CD14-positive monocyte (primary cell): Measurements from ENCODE around the gene FOXA3. TPM values are rescaled to one million over a fixed set of nuclear protein-coding genes. Genes with fewer than 3 reads are reported as not detected.

Experiments used
- DNase-seq, 3 donors: peaks; one replicate each; pipeline ENCODE4 v3.0.0-alpha.2; 2011 to 2022
- H2AFZ ChIP-seq: 2 replicates; pipeline ENCODE4 v1.6.0; 2012; ENCODE audit warnings: mild to moderate bottlenecking, low read depth, low read length, inconsistent platforms; ENCODE audit not compliant: insufficient read depth, poor library complexity, severe bottlenecking
- H3K27ac ChIP-seq, 2 donors: 1 replicate in 1 of 2; 2 replicates in 1 of 2; pipeline ENCODE4 v1.5.1; 2012 to 2013; ENCODE audit warnings: low read length in 2 of 2, control low read depth in 1 of 2, inconsistent platforms in 1 of 2, low read depth in 1 of 2, mild to moderate bottlenecking in 1 of 2
- H3K27me3 ChIP-seq, 2 donors: one replicate each; pipeline versions ENCODE4 v1.6.0 to v1.6.1; 2011 to 2013; ENCODE audit warnings: low read length in 2 of 2; ENCODE audit not compliant: control insufficient read depth in 2 of 2, insufficient read depth in 2 of 2
- H3K36me3 ChIP-seq, 2 donors: replicated peaks in 1 of 2; 1 replicate in 1 of 2; 2 replicates in 1 of 2; pipeline versions ENCODE4 v1.5.1 to v1.6.1; 2012 to 2013; ENCODE audit warnings: low read length in 2 of 2, control low read depth in 1 of 2, inconsistent platforms in 1 of 2, mild to moderate bottlenecking in 1 of 2; ENCODE audit not compliant: insufficient read depth in 2 of 2, control insufficient read depth in 1 of 2
- H3K4me1 ChIP-seq, 2 donors: 1 replicate in 1 of 2; 2 replicates in 1 of 2; pipeline versions ENCODE4 v1.5.1 to v1.6.1; 2012 to 2013; ENCODE audit warnings: low read length in 2 of 2, control low read depth in 1 of 2, inconsistent platforms in 1 of 2, mild to moderate bottlenecking in 1 of 2, moderate library complexity in 1 of 2; ENCODE audit not compliant: insufficient read depth in 2 of 2, control insufficient read depth in 1 of 2
- H3K4me2 ChIP-seq: replicated peaks from 2 replicates; pipeline ENCODE3; 2012; ENCODE audit warnings: low read length, moderate library complexity, mild to moderate bottlenecking; ENCODE audit not compliant: poor library complexity, severe bottlenecking; ENCODE audit errors: extremely low read depth
- H3K4me3 ChIP-seq, 3 experiments: fragments of 200-600 bp in 1 of 3; sonication (generic) in 1 of 3; replicated peaks in 1 of 3; 1 replicate in 2 of 3; 2 replicates in 1 of 3; pipeline ENCODE4 v1.5.1; 2011 to 2013; ENCODE audit warnings: low read length in 3 of 3, mild to moderate bottlenecking in 3 of 3, control low read depth in 2 of 3, low read depth in 2 of 3, inconsistent platforms in 1 of 3, moderate library complexity in 1 of 3
- H3K79me2 ChIP-seq: 2 replicates; pipeline ENCODE4 v1.6.0; 2012; ENCODE audit warnings: mild to moderate bottlenecking, control low read depth, inconsistent platforms, low read length, moderate library complexity; ENCODE audit not compliant: insufficient read depth
- H3K9ac ChIP-seq: 2 replicates; pipeline ENCODE4 v1.6.0; 2017; ENCODE audit warnings: low read length, mild to moderate bottlenecking; ENCODE audit not compliant: insufficient read depth, poor library complexity, severe bottlenecking
- H3K9me3 ChIP-seq, 2 donors: replicated peaks in 1 of 2; 1 replicate in 1 of 2; 2 replicates in 1 of 2; pipeline versions ENCODE4 v1.5.1 to v1.6.1; 2012 to 2013; ENCODE audit warnings: low read length in 2 of 2, control low read depth in 1 of 2; ENCODE audit not compliant: control insufficient read depth in 1 of 2, insufficient read depth in 1 of 2
- H4K20me1 ChIP-seq: 2 replicates; pipeline ENCODE4 v1.6.0; 2012; ENCODE audit warnings: mild to moderate bottlenecking, low read length, control low read depth, moderate library complexity; ENCODE audit not compliant: insufficient read depth
- H3K27ac Mint-ChIP-seq, 7 donors: one replicate each; pipeline ENCODE4 v1.8.0; 2020; ENCODE audit warnings: mild to moderate bottlenecking in 7 of 7, mixed read lengths in 7 of 7, moderate library complexity in 6 of 7, inconsistent platforms in 2 of 7
- H3K27me3 Mint-ChIP-seq, 3 donors: one replicate each; pipeline ENCODE4 v1.8.0; 2021 to 2022; ENCODE audit warnings: low read depth in 3 of 3, mild to moderate bottlenecking in 3 of 3, mixed read lengths in 3 of 3, moderate library complexity in 3 of 3, inconsistent platforms in 1 of 3
- H3K36me3 Mint-ChIP-seq, 2 donors: one replicate each; pipeline ENCODE4 v1.8.0; 2020; ENCODE audit warnings: mixed read lengths in 2 of 2, inconsistent platforms in 1 of 2, mild to moderate bottlenecking in 1 of 2
- H3K4me1 Mint-ChIP-seq: one replicate; pipeline ENCODE4 v1.8.0; 2020; ENCODE audit warnings: mild to moderate bottlenecking, mixed read lengths
- H3K4me3 Mint-ChIP-seq, 2 donors: one replicate each; pipeline ENCODE4 v1.8.0; 2020; ENCODE audit warnings: mild to moderate bottlenecking in 2 of 2, mixed read lengths in 2 of 2, moderate library complexity in 1 of 2
- H3K9me3 Mint-ChIP-seq, 7 donors: one replicate each; pipeline ENCODE4 v1.8.0; 2020 to 2022; ENCODE audit warnings: mixed read lengths in 7 of 7, mild to moderate bottlenecking in 6 of 7, moderate library complexity in 6 of 7, inconsistent platforms in 2 of 7
- WGBS: methylation state at CpG from one replicate; pipeline ENCODE4 v1.1.5; 2013; ENCODE audit warnings: missing lambda C conversion rate; ENCODE audit not compliant: insufficient coverage; 5-methylcytosine and 5-hydroxymethylcytosine counted together
- intact Hi-C, 2 donors: fragments of 100-400 bp; cut with micrococcal nuclease; formaldehyde crosslinking; loops; one replicate each; pipeline versions ENCODE4 v1.15.0 to v1.15.1; 2023
- polyA plus RNA-seq, 3 donors: library from polyadenylated mRNA; depleted of rRNA in 1 of 3; unstranded in 2 of 3; stranded (reverse) in 1 of 3; fragments of 300-500 nt in 2 of 3; fragments of >200 nt in 1 of 3; fragmentation: Illumina TruSeq in 2 of 3; gene quantifications; 1 replicate in 2 of 3; 2 replicates in 1 of 3; pipeline ENCODE4 v1.2.3, GENCODE V29; 2012 to 2021
- TF ChIP-seq, protein P1 (sequence below): fragments of 200-600 bp; IDR thresholded peaks from one replicate; pipeline ENCODE4 v1.8.0; 2022; ENCODE audit warnings: antibody characterized with exemption, mild to moderate bottlenecking

FOXA3 gene
- polyA plus RNA-seq, 3 donors = not detected

DNA sequence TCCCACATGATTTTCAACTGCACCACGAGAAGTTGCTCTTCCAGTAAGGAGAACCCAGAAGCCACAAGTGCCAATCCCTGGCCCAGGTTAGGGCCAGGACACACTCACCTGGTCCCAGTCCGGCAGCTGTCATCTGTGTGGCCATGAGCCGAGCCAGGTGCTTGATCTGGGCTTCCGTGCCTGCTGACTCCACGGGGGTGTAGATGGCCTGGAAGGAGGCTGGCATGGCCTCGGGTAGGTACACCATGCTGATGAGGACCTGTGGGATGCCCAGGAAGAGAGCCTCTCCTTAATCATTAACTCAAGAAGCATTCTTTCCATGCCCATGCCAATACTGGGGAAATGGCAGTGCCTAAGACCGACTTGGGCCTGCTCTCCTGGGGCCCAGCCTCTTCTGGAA lies 29.2 kb upstream of the FOXA3 start:
- Histone ChIP-seq H3K9me3 (no peaks in the 10 kb centered on the region), H3K36me3 (peaks cover 87 to 99% of the 10 kb centered on the region in 2 donors), H3K27ac (no peak overlapping the region), H3K27me3 (no peaks in the 10 kb centered on the region), H3K79me2 (no peaks in the 10 kb centered on the region), H3K4me1 (no peaks in the 10 kb centered on the region), H4K20me1 (peaks cover 15% of the 10 kb centered on the region), H3K4me3 (no peak overlapping the region), H3K9ac (no peak overlapping the region), H2AFZ (no peak overlapping the region), H3K4me2 (no peak overlapping the region)
- Mint-ChIP-seq H3K36me3 (peaks cover 79 to 100% of the 10 kb centered on the region in 2 donors), H3K4me3 (no peak overlapping the region), H3K27me3 (peaks cover 0 to 3% (median 0%) of the 10 kb centered on the region in 3 donors), H3K27ac (no peak overlapping the region), H3K4me1 (no peaks in the 10 kb centered on the region), H3K9me3 (peaks cover 0 to 4% (median 0%) of the 10 kb centered on the region in 7 donors)
- intact Hi-C loops = no loop called here
- DNase-seq = no peak
- TF ChIP-seq, protein P1, sequence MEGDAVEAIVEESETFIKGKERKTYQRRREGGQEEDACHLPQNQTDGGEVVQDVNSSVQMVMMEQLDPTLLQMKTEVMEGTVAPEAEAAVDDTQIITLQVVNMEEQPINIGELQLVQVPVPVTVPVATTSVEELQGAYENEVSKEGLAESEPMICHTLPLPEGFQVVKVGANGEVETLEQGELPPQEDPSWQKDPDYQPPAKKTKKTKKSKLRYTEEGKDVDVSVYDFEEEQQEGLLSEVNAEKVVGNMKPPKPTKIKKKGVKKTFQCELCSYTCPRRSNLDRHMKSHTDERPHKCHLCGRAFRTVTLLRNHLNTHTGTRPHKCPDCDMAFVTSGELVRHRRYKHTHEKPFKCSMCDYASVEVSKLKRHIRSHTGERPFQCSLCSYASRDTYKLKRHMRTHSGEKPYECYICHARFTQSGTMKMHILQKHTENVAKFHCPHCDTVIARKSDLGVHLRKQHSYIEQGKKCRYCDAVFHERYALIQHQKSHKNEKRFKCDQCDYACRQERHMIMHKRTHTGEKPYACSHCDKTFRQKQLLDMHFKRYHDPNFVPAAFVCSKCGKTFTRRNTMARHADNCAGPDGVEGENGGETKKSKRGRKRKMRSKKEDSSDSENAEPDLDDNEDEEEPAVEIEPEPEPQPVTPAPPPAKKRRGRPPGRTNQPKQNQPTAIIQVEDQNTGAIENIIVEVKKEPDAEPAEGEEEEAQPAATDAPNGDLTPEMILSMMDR = no peak
- WGBS = 100% methylated on average over 6 of the region's 7 CpGs

DNA sequence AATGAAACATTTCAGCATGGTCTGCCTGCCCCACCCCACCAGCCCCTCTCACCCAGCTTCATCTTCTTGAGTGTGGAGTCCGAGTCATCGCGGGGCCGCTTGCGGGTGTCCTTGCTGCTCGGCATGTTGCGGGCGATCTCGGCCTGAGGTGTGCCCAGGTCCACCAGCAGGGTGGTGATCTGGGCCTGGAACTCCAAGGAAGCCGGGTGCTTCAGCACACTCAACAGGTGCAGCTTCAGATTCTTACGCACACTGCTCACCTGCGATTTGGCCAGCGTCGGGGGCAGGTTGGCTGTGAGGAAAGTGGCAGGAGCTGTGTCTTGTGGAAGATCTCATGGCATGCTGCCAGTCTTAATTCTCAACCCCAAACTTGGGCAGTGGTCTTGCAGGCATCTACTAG lies 21.9 kb upstream of the FOXA3 start:
- H3K4me3 ChIP-seq = no peak overlapping the region
- no peak overlapping the region for H2AFZ ChIP-seq
- no peaks in the 10 kb centered on the region for H3K27me3 ChIP-seq
- DNase-seq = no peak
- peaks cover 85 to 98% of the 10 kb centered on the region in 2 donors for H3K36me3 ChIP-seq
- no peak overlapping the region for H3K9ac ChIP-seq
- intact Hi-C loops = no loop called here
- H3K4me2 ChIP-seq = no peak overlapping the region
- no peaks in the 10 kb centered on the region for H3K4me1 Mint-ChIP-seq
- no peak overlapping the region for H3K4me3 Mint-ChIP-seq
- 100% methylated on average over 9 of the region's 14 CpGs for WGBS
- no peak overlapping the region for H3K27ac ChIP-seq
- H3K9me3 ChIP-seq = no peaks in the 10 kb centered on the region
- no peaks in the 10 kb centered on the region for H3K4me1 ChIP-seq
- H3K79me2 ChIP-seq = no peaks in the 10 kb centered on the region
- H3K27me3 Mint-ChIP-seq = peaks cover 0 to 2% (median 0%) of the 10 kb centered on the region in 3 donors
- peaks cover 0 to 4% (median 0%) of the 10 kb centered on the region in 7 donors for H3K9me3 Mint-ChIP-seq
- H3K27ac Mint-ChIP-seq = no peak overlapping the region
- H4K20me1 ChIP-seq = peaks cover 42% of the 10 kb centered on the region
- H3K36me3 Mint-ChIP-seq = peaks cover 77 to 95% of the 10 kb centered on the region in 2 donors
- TF ChIP-seq, protein P1 = no peak
